ENCODE measurements around the gene FZD4. TPM values are rescaled to one million over a fixed set of nuclear protein-coding genes. Genes with fewer than 3 reads are reported as not detected.
A peak's percentile ranks its signal among the peaks of the same experiment; 100 is the strongest.

Gene FZD4
- total RNA-seq, 2 experiments from 2014 or later = 0.07 to 0.16 TPM

- POLR2A ChIA-PET = no interaction called here
- TF ChIP-seq CTCF (IDR thresholded peaks at IDR 0.05) = no peak
- Mint-ChIP-seq H3K9me3 (no peaks in the 10 kb centered on the region), H3K27ac (no peak overlapping the region), H3K27me3 (peaks cover 8% of the 10 kb centered on the region), H3K36me3 (ENCODE audit: low read depth) (no peaks in the 10 kb centered on the region), H3K4me1 (ENCODE audit: low read depth) (no peaks in the 10 kb centered on the region), H3K4me3 (no peak overlapping the region)
- no peak for ATAC-seq
- DNase-seq = no peak
- CTCF ChIA-PET = no interaction called here
- intact Hi-C loops (cut with micrococcal nuclease) = no loop called here
Measured at GRCh38 chr11:86932924-86933875, 22.0 kb downstream of the FZD4 start.

DNA sequence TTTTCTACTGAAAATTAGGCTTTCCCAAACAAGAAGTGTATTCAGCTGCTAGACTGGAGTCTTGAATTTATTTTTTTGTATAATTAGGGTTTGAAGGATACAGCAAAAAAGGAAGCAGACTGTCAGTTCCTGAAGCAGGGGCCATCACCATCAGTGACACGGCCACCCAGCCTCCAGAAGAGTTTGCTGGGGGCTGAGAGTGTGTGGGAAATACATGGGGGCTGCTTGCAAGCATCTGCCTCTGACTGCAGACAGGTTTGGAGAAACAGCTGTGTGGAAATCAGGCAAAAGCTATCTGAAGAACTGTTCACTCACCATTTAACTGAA lies 23.0 kb downstream of the FZD4 start:
- no peaks in the 10 kb centered on the region for H3K9me3 Mint-ChIP-seq
- POLR2A ChIA-PET = no interaction called here
- intact Hi-C loops (cut with micrococcal nuclease) = no loop called here
- H3K4me3 Mint-ChIP-seq = no peak overlapping the region
- no peaks in the 10 kb centered on the region for H3K36me3 Mint-ChIP-seq (ENCODE audit: low read depth)
- DNase-seq (no peak), ATAC-seq (no peak)
- H3K27me3 Mint-ChIP-seq = peaks cover 5% of the 10 kb centered on the region
- H3K4me1 Mint-ChIP-seq (ENCODE audit: low read depth) = no peaks in the 10 kb centered on the region
- no peak overlapping the region for H3K27ac Mint-ChIP-seq
- CTCF ChIA-PET = interaction anchor here (0.6 kb wide), 1 partner anchor 25 kb away, joined by 3 read pairs; no protein-coding TSS in a partner anchor
- TF ChIP-seq CTCF (IDR thresholded peaks at IDR 0.05) = no peak

DNA sequence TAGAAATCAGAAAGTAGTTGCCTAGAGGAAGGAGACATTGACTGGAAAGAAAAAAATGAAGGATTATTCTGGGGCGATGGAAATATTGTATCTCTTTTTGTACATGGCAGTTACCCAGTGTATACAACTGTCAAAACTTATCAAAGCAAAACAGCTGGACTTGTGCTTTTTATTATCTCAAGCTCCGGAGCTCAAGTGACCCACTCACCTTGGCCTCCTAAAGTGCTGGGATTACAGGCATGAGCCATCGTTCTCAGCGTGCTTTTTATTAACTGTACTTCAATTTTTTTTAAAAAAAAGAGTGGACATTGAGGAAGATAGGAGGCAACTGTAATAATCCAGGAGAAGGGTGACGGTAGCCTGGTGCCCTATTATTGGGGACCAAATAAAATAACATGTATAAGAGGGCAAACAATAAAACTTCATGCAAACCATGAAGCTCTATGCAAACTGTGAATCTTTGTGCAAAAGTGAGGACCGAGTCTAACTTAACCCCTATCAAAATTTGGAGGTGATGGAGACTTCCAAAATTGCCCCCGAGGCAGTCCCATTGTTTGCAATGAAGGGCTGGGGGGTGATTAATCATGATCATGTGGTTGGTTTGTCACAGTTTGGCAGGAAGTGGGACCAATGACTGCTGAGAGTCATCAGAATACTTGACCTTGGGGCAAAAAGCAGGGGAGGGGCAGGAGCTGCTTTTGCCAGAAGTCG lies 23.5 kb downstream of the FZD4 start:
- H3K4me1 Mint-ChIP-seq (ENCODE audit: low read depth) = no peaks in the 10 kb centered on the region
- no peak overlapping the region for H3K27ac Mint-ChIP-seq
- no peak overlapping the region for H3K4me3 Mint-ChIP-seq
- H3K36me3 Mint-ChIP-seq (ENCODE audit: low read depth) = no peaks in the 10 kb centered on the region
- TF ChIP-seq CTCF (IDR thresholded peaks at IDR 0.05) = no peak
- DNase-seq (peak; percentile 10), ATAC-seq (peak; percentile 71)
- peaks cover 4% of the 10 kb centered on the region for H3K27me3 Mint-ChIP-seq
- ChIA-PET POLR2A (no interaction called here), CTCF (interaction anchor here (0.6 to 1.0 kb wide), 2 partner anchors 8 to 25 kb away, joined by 3 read pairs; no protein-coding TSS in a partner anchor)
- intact Hi-C loops (cut with micrococcal nuclease) = no loop called here
- H3K9me3 Mint-ChIP-seq = no peaks in the 10 kb centered on the region

GRCh38 chr11:86930957-86931547 lies 24.1 kb downstream of the FZD4 start:
- H3K4me3 Mint-ChIP-seq = no peak overlapping the region
- H3K27me3 Mint-ChIP-seq = peaks cover 4% of the 10 kb centered on the region
- no peak overlapping the region for H3K27ac Mint-ChIP-seq
- no peaks in the 10 kb centered on the region for H3K9me3 Mint-ChIP-seq
- POLR2A ChIA-PET = no interaction called here
- no peak for TF ChIP-seq CTCF (IDR thresholded peaks at IDR 0.05)
- CTCF ChIA-PET = interaction anchor here (1.0 kb wide), 1 partner anchor 9 kb away, joined by 3 read pairs; no protein-coding TSS in a partner anchor
- DNase-seq = no peak
- no peak for ATAC-seq
- intact Hi-C loops (cut with micrococcal nuclease) = no loop called here
- no peaks in the 10 kb centered on the region for H3K4me1 Mint-ChIP-seq (ENCODE audit: low read depth)
- no peaks in the 10 kb centered on the region for H3K36me3 Mint-ChIP-seq (ENCODE audit: low read depth)

All from activated CD8-positive, alpha-beta T cell treated with anti-CD3 and anti-CD28 coated beads for 36 hours (primary cell).